ENCODE results near the gene ZNF148.

Gene ZNF148

DNA sequence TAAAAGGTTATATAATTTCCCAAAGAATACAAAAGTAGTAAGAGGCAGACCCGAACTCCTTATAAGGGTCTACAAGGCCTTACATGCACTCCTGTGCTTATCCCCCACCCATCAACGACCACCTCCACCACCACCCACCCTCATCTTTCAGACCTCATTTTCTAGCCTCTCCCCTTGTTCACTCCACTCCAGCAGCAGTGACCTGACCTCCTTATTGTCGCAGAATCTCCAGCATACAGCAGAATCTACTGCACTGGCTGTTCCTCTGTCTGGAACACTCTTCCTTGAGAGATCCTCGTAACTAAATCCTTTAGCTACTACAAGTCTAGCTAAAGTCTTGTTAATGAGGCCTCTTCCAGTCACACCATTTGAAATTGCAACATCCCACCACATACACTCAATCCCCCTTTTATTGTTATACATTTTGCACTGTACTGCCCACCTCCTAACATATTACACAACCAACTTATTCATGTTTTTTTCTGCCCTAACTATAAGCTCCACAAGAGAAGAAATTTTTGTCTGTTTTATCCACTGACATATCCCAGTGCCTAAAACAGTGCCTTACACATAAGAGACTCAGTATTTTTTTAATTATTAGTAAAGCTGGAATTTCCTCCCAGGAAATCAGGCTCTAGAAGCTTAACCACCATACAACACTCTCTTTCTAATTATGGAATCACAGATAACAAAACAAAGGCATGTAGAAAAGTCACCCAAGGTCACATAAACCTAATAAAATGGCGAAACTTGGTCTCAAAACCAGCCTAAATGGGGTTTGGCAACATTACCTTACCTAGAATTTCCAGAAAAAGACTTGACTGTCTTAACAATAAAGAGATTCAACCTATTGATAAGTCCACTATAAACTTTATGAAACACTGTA, 40.2 kb downstream of the ZNF148 start:
- DNase-seq (ENCODE audit: low read depth in 2 of 3, low spot score in 1 of 3) = no peak

DNA sequence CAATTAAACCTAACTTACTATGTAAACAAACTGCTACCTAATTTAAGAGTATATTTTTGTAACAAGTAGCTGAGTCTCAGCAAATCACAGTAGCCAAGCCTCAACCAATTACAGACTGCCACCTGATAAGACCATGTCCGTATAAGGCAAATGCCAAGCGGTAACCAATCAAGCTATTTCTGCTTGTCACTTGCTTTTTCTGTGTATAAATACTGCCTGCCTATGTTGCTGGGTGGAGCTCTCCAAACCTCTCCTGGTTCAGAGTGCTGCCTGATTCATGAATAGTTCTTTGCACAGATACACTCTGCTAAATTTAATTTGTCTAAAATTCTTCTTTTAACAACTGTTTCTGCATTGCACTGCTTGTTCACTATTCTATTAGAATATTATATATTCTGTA, 42.6 kb downstream of the ZNF148 start:
- no peak for DNase-seq (ENCODE audit: low read depth in 2 of 3, low spot score in 1 of 3)

DNA sequence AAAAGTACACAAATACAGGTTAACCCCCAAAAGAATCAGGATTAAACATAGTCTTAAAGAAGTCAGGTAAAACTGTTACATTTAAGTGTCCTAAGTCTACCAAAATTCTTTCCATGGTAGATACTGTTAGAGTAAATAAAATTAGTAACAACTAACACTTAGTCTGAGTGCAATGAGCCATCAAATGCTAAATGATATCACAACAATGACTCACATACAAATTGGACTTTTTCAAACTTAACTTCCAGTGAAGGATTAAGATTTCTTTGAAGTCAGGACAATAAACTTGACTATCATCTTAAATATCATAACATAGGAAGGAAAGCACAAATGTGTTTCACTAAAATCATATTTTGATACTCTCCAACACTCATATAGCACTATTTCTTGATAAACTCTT, 43.9 kb downstream of the ZNF148 start:
- DNase-seq (ENCODE audit: low read depth in 2 of 3, low spot score in 1 of 3) = no peak

DNA sequence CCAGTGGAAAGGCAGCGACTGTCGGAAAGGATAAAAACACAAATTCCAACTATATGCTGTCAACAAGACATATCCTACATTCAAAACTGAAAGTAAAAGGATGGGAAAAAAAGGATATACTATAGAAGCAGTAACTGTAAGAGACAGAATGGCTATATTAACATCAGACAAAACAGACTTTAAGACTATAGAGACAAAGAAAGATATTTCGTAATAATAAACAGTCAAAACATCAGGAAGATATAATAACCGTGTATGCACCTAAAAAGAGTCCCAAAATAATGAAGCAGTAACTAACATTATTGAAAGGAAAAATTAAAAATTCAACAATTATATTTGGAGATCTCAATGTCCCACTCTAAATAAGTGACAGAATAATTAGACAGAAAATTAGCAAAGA, 48.2 kb downstream of the ZNF148 start:
- DNase-seq (ENCODE audit: low read depth in 2 of 3, low spot score in 1 of 3) = no peak

DNA sequence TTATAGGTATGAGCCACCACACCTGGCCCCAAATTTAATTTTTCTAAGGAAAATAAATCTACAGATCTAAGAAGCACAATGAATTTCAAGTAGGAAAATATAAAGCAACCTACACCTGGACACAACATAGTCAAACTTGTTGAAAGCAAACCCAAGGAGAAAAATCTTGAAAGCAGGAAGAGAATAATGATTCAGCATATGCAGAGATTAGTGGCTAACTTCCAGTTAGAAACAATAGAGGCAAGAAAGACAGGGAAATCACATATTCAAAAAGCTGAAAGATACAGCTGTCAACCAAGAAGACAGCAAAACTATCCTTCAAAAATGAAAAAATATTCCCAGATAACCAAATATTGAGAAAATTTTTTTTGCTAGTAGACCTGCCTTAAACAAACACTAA, 49.4 kb downstream of the ZNF148 start:
- DNase-seq (ENCODE audit: low read depth in 2 of 3, low spot score in 1 of 3) = no peak

DNA sequence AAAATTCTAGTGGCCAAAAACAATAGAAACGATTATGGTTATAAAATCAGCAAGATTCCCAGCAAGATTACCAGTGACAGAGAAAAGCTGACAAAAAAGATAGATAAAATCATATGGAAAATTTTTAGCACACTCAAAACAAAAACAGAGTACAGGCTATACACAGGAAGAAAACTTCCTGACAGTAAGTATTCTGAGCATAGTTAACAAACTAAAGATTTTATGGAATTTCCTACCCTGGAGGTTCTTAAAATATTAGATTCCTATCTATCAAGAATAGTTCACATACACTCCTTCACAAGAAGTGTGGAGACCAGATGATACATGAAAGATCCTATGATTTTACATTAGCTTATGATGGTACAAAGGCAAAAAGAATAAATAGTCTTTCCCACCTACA, 50.8 kb downstream of the ZNF148 start:
- no peak for DNase-seq (ENCODE audit: low read depth in 2 of 3, low spot score in 1 of 3)

DNA sequence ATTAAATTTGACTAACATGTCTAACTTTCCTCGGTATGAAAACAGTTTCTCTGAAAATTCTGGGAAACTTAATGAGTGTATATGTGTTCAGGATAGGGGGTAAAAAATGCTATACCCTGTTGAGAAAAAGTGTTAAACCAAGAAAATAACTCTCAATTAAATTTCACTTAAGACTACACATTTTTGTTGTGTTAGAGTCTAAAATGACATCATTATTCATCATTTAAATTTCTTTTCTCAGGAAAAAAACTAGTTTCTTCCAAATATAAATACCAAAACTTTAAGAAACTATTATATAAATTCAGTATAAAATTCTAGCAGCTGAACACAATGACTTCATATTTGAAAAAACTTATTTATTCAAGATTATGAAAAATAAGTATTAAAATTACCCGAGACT, 52.2 kb downstream of the ZNF148 start:
- no peak for DNase-seq (ENCODE audit: low read depth in 2 of 3, low spot score in 1 of 3)

DNA sequence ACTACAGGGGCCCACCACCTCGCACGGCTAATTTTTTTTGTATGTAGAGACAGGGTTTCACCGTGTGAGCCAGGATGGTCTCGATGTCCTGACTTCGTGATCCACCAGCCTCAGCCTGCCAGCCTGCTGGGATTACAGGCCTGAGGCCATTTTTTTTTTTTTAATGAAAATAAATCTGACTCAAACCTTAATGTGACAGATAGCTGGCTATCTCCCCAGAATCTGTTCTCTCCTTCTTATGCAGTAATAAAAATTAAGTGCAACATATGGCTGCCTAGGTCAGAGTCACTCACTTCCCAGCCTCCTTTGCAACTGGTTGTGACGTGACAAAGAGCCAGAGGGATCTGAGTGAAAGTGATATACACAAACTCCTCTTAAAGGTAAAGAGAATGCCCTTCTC, 53.0 kb downstream of the ZNF148 start:
- no peak for DNase-seq (ENCODE audit: low read depth in 2 of 3, low spot score in 1 of 3)

DNA sequence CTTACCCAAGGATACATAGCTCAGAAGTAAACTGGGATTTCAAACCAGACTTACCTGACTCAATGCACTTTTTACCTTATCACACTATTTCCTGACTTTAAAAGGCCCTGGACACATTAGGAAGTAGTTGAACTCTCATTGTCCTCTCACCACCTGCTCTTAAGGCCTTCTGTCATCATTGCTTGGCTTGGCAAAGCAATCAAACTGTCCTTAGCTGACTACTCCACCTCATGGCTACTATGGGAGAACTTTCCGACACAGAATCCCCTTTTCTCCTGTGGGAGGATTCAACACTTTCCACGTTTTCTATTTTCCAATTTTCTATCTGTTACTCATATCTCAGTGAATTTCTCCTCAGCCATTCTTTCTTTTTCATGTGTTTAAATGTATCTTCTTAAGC, 55.4 kb downstream of the ZNF148 start:
- no peak for DNase-seq (ENCODE audit: low read depth in 2 of 3, low spot score in 1 of 3)

DNA sequence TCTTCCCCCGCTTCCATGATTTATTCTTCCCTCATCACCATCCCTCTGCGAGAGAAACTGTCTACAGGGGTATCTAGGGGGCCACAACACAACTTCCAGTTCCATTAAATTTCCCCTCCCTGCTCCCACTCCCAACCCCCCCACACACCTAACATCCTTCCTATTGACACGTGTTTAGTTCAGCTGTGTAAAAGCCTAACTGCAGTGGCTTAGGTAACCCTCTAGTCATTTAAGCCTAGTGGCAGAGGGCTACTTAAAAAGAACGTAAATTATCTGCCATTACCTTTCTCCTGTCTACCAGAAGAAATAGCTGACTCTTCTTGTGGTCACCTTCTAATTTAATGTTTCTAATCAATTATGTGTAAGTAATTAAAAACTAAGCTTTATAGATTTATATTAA, 56.3 kb downstream of the ZNF148 start:
- no peak for DNase-seq (ENCODE audit: low read depth in 2 of 3, low spot score in 1 of 3)

DNA sequence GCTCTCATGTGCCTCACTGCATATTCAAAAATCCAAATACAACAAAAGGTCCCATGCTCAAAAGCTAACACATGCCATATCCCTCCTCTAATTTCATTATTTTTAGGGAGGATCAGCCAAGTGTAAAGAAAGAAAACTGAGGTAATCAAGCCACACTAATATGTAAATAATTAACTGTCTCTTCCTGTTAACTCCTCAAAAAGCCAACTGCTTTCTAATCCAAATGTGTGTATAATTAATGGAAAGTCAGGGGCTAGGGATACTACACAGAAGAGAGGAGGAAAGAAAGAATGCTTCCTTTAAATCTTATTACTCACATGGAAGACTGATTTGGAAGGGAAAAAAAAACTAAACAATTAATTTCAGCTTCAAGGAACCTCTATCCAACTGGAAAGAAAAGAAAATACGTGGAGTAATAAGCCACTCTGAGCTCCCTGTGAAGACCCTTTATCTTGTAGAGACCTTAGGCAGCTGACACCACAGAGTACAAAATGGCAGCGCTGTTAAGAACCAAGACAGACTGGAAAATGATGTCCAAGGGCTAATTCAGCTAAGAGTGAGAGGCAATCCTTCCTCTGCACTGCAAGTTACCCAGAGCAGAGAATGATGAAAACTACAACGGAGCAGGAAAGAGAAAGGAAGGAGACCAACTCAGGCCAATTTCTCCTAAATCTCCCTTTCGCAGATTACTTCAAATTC, 56.8 kb downstream of the ZNF148 start:
- no peak for DNase-seq (ENCODE audit: low read depth in 2 of 3, low spot score in 1 of 3)

DNA sequence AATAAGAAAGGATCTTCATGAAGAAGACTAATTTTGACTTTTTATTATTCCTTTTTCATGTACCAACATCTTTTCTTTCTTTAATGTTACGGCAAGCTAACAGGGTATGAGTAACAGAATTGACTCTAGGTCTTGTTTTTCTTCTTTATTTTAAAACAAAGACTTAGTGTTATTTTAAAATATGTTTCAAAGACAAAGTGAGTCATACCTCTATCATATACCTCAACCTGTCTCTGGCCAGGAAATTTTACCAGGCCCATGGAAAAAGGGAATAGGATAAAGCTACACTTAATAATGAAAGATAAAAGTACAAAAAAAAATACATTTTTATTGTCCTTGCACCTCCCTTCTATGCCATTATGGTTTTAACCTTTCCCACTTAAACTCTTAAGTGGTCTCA, 57.4 kb downstream of the ZNF148 start:
- no peak for DNase-seq (ENCODE audit: low read depth in 2 of 3, low spot score in 1 of 3)

DNA sequence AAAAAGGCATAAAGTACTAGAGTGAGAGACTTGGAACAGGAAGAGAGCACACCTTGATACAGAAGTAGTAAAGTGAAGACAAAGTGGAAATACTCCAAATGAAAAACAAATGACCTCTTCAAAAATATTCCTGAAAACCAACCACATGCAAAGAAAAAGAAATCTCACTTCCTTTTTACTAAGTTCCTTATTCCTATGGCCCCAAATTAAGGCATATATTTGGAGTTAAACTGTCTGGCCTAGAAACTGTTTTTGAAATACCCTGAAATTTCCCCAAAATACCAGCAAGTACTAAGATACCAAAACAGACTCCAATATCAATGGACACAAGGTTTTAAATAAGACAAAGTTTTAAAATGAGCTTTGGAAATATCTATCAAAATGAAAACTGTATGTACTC, 58.2 kb downstream of the ZNF148 start:
- no peak for DNase-seq (ENCODE audit: low read depth in 2 of 3, low spot score in 1 of 3)

DNA sequence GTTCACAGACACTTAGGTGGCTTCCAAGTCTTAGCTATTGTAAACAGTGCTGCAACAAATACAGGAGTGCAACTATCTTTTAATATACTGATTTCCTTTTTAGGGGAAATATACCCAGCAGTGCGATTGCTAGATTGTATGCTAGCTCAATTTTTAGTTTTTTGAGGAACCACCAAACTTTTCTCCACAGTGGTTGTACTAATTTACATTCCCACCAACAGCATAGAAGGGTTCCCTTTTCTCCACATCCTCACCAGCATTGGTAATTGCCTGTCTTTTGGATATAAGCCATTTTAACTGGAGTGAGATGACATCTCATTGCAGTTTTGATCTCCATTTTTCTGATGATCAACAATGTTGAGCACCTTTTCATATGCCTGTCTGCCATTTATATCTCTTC, 58.9 kb downstream of the ZNF148 start:
- no peak for DNase-seq (ENCODE audit: low read depth in 2 of 3, low spot score in 1 of 3)

DNA sequence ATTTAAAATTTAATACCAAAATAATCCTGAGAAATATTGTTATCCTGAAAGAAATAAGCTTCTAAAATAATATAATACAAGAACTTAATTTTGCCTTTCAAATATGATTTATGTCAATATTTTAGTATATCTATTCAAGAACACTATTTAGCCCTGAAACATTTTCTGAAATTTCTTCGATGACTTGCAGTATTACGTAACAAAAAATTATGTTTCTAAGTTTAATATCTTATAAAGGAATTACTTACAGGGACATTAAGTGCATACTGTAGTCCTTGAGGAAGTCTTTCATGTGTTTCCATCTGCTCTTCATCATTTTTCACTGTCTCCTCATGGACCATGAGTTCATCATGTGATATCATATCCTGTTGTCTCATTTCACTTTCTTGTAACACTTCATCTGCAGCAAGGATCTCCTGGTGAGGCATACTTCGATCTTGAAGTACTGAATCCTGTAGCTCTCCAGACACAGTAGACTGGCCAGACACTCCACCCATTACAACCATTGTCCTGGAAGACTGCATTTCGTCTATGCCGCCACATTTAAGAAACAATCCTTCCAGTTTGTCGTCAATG, 62.0 kb downstream of the ZNF148 start:
- DNase-seq (ENCODE audit: low read depth in 2 of 3, low spot score in 1 of 3) = no peak

DNA sequence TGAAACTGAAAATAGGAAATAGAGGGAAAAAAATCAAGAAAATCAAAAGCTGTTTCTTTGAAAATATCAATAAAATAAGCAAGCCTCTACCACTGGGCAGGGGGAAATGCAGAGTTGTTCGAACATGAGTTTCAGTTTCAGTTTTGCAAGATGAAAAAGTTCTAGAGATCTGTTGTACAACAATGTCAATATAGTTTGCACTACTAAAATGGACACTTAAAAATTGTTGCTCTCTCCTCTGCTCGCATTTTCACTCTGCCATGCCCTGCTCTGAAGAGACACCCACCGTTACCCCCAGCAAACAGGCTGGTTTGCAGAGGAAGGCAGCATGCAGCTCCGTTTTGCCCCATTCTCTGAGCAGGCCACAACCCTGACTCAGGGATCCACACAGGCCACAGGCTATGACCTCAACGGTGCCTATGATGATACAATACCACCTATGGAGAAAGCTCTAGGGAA, 64.5 kb downstream of the ZNF148 start:
- peak; percentile 8 to 35 (median 22) for DNase-seq (ENCODE audit: low read depth in 2 of 3, low spot score in 1 of 3)

DNA sequence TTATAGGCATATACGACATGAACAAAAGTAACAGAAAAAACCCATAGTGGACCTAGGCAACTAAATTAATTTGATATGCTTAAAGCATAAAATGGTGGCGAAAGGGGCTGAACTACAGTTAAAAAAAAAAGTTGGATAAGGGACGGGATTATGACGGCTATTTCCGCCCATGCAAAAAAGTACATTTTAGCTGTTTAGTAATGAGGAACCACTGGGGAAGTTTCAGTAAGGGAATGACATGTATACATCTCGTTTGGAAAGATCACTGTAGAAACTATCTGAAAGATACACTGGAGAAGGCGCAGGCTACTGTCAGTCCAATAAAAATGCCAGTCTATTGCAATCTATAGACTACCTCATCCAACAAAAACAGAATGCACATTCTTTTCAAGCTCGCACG, 65.6 kb downstream of the ZNF148 start:
- no peak for DNase-seq (ENCODE audit: low read depth in 2 of 3, low spot score in 1 of 3)

DNA sequence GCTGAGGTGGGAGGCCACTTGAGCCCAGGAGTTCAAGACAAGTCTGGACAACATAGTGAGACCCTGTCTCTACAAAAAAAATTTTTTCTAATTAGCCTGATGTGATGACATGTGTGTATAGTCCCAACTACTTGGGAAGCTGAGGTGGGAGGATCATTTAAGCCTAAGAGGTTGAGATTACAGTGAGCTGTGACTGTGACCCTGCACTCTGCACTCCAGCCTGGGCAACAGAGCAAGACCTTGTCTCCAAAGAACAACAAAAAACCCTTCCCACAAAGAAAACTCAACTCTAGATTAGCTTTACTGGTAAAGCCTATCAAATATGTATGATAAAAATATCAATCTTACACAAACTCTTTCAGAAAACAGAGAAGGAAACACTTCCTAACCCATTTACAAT, 68.5 kb downstream of the ZNF148 start:
- no peak for DNase-seq (ENCODE audit: low read depth in 2 of 3, low spot score in 1 of 3)

DNA sequence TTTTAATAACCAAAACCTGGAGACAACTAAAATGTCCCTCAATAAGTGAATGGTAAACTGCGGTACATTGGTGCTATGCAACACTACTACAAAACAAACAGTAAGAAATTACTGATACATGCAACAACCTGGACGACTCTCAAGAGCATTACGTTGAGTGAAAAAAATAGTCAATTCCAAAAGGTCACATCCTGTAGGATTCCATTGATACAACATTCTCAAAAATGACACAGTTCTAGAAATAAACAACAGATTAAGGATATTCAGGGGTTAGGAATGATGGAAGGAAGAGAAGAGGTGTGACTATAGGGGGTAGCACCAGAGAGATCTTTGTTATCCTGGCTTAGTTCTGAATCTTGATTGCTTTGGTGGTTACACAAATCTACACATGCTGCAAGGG, 72.2 kb downstream of the ZNF148 start:
- DNase-seq (ENCODE audit: low read depth in 2 of 3, low spot score in 1 of 3) = no peak

DNA sequence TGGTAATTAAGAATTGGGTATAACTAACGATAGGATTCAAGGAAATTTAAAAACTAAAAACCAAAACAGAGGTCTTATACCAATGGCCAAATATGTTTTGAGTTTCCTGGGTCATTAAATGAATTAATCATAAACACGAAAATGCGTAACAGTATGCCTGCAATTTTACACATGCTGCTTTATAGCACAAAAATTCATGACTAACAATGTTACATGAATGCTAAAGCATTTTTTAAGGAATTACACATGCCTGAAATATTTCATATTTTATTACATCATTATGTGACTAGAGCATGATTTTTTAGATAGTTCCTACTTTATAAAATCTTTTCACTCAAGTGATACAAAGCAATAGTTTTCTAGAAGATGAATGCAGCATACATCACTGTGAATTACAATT, 74.7 kb downstream of the ZNF148 start:
- DNase-seq (ENCODE audit: low read depth in 2 of 3, low spot score in 1 of 3) = no peak

DNA sequence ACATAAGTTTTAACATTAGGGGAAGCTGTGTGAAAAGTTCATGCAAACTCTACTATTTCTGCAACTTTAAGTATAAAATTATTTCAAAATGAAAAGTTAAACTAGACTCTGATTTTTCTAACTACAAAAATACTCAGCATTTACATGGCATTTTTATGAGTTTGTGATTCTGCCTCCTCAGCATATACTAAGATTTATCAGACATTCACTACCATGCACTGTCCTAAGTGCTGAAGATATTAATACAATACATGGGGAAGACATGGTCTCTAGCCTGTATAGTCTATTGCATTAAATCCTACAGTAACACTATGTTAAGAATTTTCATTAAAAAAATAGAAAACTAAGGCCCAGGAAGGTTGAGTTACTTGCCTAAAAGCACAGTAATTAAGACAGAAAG, 80.7 kb downstream of the ZNF148 start:
- DNase-seq (ENCODE audit: low read depth in 2 of 3, low spot score in 1 of 3) = no peak

DNA sequence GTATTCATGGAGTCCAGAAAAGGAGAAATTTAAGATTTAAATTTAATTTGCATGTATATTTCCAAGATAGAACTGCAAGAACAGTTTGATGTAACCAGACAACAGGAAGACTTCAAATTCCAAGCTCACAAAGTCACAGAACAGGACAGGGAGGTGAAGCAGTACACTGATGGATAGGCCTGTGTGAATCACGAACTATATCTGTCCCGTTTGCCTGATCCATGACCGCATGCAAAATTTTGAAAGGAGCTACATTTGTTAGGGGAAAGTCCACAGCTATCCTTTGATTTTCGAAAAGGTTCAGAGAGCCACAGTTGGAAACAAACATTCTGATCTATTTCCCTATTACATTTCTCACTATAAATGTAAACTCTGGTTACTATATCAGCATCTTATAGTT, 83.1 kb downstream of the ZNF148 start:
- DNase-seq (ENCODE audit: low read depth in 2 of 3, low spot score in 1 of 3) = no peak
